Fibroblast of the aortic adventitia (primary cell): ENCODE measurements around the gene LSM8. TPM values are rescaled to one million over a fixed set of nuclear protein-coding genes. Genes with fewer than 3 reads are reported as not detected.

Source experiments
- DNase-seq: peaks from one replicate; pipeline ENCODE4 v3.0.0-alpha.2; 2010; ENCODE audit warnings: low read depth
- H3K4me3 ChIP-seq: 2 replicates; pipeline ENCODE4 v1.5.1; 2011; ENCODE audit warnings: low read depth, mild to moderate bottlenecking, control low read depth, low read length, moderate library complexity
- total RNA-seq: library from RNA; depleted of rRNA; stranded (reverse); fragments of >200 nt; gene quantifications from 2 replicates; pipeline ENCODE4 v1.2.3, GENCODE V29; 2012; ENCODE audit warnings: low replicate concordance
- TF ChIP-seq, protein P1 (sequence below): IDR thresholded peaks from 2 replicates; pipeline ENCODE4 v1.5.1; 2011; ENCODE audit warnings: mild to moderate bottlenecking, low read length, control low read depth, inconsistent platforms; ENCODE audit not compliant: insufficient read depth

The LSM8 gene
- total RNA-seq, 1 donor, result 49.3 TPM

DNA sequence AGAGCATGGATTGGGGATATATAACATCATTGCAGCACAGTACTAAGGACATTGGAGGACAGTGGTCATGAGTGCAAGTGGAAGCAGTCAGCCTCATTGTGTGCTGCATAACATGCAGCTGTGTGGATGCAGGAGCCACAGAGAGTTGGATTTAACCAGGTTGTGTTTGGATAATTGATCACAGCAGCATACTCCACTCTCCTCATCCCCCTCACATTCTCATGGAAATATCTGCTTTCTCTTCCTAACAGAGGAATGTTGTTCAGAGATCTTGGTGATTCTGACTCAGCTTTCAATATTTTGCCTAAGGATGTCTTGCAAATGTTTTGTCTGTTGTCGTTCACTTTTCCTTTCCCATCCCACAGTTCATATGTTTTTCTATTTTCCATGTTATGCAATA is 31.8 kb upstream of the LSM8 start:
- TF ChIP-seq, protein P1, sequence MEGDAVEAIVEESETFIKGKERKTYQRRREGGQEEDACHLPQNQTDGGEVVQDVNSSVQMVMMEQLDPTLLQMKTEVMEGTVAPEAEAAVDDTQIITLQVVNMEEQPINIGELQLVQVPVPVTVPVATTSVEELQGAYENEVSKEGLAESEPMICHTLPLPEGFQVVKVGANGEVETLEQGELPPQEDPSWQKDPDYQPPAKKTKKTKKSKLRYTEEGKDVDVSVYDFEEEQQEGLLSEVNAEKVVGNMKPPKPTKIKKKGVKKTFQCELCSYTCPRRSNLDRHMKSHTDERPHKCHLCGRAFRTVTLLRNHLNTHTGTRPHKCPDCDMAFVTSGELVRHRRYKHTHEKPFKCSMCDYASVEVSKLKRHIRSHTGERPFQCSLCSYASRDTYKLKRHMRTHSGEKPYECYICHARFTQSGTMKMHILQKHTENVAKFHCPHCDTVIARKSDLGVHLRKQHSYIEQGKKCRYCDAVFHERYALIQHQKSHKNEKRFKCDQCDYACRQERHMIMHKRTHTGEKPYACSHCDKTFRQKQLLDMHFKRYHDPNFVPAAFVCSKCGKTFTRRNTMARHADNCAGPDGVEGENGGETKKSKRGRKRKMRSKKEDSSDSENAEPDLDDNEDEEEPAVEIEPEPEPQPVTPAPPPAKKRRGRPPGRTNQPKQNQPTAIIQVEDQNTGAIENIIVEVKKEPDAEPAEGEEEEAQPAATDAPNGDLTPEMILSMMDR, result no peak
- DNase-seq, result no peak
- H3K4me3 ChIP-seq, result no peak overlapping the region

DNA sequence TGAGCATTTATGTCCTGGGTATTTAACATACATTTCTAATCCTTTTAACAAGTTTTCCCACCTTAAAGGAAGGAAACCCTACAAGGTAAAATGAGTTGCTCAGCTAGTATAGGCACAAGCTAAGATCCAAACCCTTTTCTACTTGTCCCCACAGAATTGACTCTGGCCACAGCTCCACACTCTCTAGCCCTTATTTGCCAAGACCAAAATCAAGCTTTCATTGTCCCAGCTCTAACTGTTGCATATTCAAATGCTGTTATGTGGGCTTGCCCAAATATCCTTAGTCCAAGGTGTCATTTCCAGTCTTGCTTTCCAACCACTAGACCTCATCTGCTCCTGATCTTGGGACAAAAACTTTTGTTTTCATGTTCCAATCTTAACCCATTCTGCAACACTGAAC is 31.3 kb upstream of the LSM8 start:
- H3K4me3 ChIP-seq, result no peak overlapping the region
- DNase-seq, result no peak
- TF ChIP-seq, protein P1, result no peak

DNA sequence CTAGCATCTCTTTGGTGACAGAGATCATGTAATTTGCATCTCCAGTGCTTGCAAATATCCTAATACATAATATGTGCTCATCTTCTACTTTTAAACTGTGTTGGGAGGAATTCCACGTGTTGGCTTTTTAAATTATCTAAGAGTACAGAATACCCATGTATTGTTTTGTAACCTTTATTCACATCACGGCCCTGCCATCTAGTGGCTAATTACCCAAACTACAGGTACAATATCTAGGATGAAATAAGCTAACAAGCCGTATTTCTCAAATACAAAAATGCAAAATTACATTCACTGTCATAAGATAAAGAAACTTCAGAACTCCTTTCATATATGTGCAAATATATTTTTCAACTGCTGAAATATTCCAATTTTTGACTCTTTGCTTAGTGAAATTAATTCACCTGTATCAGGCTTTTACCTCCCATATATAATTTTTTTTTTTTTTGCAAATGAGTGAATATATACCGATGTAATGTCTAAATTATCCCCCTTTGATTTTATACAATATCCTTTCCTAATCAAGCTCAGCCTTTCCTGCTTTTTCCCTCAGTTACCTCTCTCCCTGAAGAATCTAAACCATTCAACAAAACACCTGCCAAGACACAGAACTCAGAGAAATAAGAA is 30.3 kb upstream of the LSM8 start:
- DNase-seq, result peak; percentile 53
- no peak overlapping the region for H3K4me3 ChIP-seq
- TF ChIP-seq, protein P1, result peak; percentile 64

DNA sequence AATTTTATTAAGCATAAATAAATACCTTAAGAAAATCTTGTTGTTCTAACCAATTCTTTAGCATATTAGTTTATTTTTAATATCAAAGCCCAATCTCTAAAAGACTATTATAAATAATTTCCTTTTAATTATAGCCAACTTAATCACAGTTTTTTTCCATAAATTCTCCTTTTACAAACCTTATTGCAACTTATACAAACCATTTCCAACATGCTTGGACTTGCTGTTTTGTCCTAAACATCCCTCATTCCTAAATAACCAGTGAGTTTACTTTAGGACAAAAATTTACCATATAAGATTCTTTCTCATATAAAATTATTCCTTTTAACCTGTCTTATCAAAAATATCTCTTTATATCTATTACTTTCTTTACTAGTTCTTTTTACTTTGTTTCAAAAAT is 25.2 kb upstream of the LSM8 start:
- no peak for DNase-seq
- H3K4me3 ChIP-seq, result no peak overlapping the region
- TF ChIP-seq, protein P1, result no peak

DNA sequence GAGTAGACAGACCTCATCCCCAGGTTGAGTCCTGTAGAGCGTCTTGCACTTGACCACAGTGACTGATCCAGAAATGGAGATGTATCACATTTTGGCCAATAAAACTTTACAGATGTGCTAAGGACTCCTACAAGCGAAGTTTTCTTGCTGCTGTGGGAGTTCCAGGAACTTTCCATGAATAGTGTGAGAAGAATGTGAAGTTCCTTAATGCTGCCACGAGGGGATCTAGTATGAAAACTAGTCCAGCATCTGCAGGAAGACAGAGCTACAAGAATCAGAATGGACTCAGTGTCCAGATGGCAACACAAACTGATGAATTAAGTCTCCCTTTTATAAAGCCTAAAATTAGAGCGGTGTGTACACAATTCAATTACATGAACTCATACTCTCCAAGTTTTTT is 14.8 kb upstream of the LSM8 start:
- TF ChIP-seq, protein P1, result peak; percentile 36
- no peak overlapping the region for H3K4me3 ChIP-seq
- peak; percentile 21 for DNase-seq

DNA sequence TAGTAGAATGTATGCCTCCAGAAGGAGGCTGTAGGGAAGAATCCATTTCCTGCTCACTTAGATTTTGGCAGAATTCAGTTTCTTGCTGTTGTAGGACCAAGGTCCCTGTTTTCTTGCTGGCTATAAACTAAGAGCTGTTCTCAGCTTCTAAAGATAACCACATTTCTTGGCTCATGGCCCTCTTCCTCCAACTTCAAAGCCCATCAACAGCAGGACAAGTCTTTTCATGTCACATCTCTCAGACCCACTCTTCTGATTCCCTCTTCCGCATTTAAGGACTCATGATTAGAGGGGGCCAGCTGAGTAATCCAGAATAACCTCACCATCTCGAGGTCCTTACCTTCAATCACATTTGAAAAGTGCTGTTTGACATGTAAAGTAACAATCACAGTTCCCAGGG is 8.2 kb upstream of the LSM8 start:
- no peak overlapping the region for H3K4me3 ChIP-seq
- no peak for DNase-seq
- TF ChIP-seq, protein P1, result no peak

DNA sequence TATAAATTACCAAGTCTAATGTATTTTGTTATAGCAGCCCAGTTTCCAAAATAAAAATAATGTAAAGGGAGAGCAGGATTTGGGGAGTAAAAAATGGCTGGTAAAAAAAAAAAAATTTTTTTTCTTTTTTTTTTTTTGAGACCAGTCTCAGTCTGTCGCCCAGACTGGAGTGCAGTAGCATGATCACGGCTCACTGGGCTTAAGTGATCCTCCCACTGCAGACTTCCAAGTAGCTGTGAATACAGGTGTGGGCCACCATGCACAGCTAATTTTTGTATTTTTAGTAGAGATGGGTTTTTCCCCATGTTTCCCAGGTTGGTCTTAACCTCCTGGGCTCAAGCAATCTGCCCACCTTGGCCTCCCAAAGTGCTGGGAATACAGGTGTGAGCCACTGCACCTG is 4.8 kb upstream of the LSM8 start:
- H3K4me3 ChIP-seq, result no peak overlapping the region
- TF ChIP-seq, protein P1, result no peak
- no peak for DNase-seq
